ENCODE results near the gene PHF10. TPM values are rescaled to one million over a fixed set of nuclear protein-coding genes. Genes with fewer than 3 reads are reported as not detected.

PHF10 gene
- total RNA-seq, 3 donors from 2014 or later: 50.1 to 79.2 (median 61.6) TPM

- Histone ChIP-seq H3K9me3 (no peaks in the 10 kb centered on the region), H3K27me3 (no peaks in the 10 kb centered on the region), H3K36me3 (no peaks in the 10 kb centered on the region), H3K4me3 (no peak overlapping the region), H3K4me1 (peaks cover 0 to 3% of the 10 kb centered on the region in 2 donors), H3K27ac (no peak overlapping the region)
- no peak for DNase-seq (ENCODE audit: low spot score in 2 of 2)
- intact Hi-C loops (cut with DNase I; ENCODE audit: low total_unique reads): no loop called here
- TF ChIP-seq POLR2AphosphoS5 (IDR thresholded peaks at IDR 0.05): no peak
Observed at GRCh38 chr6:169726963-169727362, 2.7 kb upstream of the PHF10 start.

GRCh38 chr6:169726049-169726400 lies 1.7 kb upstream of the PHF10 start:
- Histone ChIP-seq H3K27me3 (no peaks in the 10 kb centered on the region), H3K9me3 (no peaks in the 10 kb centered on the region), H3K27ac (no peak overlapping the region), H3K4me3 (no peak overlapping the region), H3K36me3 (no peaks in the 10 kb centered on the region), H3K4me1 (peaks cover 0 to 9% of the 10 kb centered on the region in 2 donors)
- TF ChIP-seq POLR2A (IDR thresholded peaks at IDR 0.05) (no peak), POLR2AphosphoS5 (IDR thresholded peaks at IDR 0.05) (no peak), CTCF (IDR thresholded peaks at IDR 0.05) (no peak)
- DNase-seq (ENCODE audit: low spot score in 2 of 2): no peak
- intact Hi-C loops (cut with DNase I; ENCODE audit: low total_unique reads): no loop called here

DNA sequence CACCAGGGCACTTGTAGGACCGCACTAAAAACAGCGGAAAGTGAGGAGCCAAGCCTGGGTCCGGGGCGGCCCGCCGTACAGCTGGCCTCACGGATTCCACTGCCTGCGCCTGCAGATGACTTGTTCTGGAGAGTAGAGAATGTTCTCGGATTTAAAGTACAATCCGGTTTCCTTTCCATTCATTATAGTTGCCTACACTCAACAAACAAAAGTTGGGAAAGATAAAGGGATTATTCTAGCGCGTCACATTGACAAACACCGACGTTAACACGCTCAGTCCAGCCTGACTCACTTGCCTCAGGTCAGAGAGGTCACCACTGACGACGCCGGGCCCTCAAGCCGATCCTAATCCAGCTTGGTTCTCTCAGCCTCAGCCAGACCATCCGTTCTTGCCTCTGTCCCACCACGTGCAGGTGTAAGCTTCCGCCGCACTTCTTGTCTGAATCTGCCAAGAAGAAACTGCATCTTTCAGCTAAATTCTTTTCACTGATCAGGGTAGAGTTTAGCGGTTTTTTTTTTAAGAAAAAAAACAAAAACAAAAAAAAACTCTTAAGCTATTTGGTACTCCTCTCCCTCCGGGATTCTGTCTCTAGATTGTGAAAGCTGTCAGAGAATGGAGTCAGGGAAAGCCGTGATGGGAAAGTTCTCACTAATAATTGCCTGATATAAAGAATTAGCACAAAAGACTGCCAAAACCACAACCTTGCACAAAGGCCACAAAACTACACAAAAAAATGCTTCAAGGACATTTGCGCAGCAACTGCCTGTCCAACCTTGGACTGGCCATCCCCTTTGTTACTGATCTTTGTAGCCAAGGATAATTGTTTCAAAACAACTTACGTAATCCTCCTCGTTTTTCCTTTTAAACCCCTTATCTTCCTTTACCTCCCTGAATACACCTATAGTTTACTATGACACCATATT lies 1.1 kb upstream of the PHF10 start:
- H3K27ac ChIP-seq: peak overlapping the region; percentile 92 to 100
- no peaks in the 10 kb centered on the region for H3K9me3 ChIP-seq
- peak in 1 of 2 donors; percentile 25 for DNase-seq (ENCODE audit: low spot score in 2 of 2)
- TF ChIP-seq POLR2AphosphoS5 (IDR thresholded peaks at IDR 0.05): peak in 1 of 3 donors; percentile 5
- no peak for TF ChIP-seq CTCF (IDR thresholded peaks at IDR 0.05)
- no peaks in the 10 kb centered on the region for H3K36me3 ChIP-seq
- peaks cover 0 to 9% of the 10 kb centered on the region in 2 donors for H3K4me1 ChIP-seq
- H3K4me3 ChIP-seq: peak overlapping the region; percentile 72 to 91 (median 77)
- intact Hi-C loops (cut with DNase I; ENCODE audit: low total_unique reads): no loop called here
- no peaks in the 10 kb centered on the region for H3K27me3 ChIP-seq

GRCh38 chr6:169723991-169724493 lies 258 bp downstream of the PHF10 start:
- TF ChIP-seq CTCF (IDR thresholded peaks at IDR 0.05): no peak
- no peak for TF ChIP-seq POLR2A (IDR thresholded peaks at IDR 0.05)
- TF ChIP-seq POLR2AphosphoS5 (IDR thresholded peaks at IDR 0.05): no peak
- Histone ChIP-seq H3K4me3 (peak overlapping the region; percentile 72 to 91 (median 77)), H3K36me3 (no peaks in the 10 kb centered on the region), H3K4me1 (peaks cover 0 to 9% of the 10 kb centered on the region in 2 donors), H3K27ac (peak overlapping the region; percentile 92 to 100), H3K27me3 (no peaks in the 10 kb centered on the region), H3K9me3 (no peaks in the 10 kb centered on the region)
- no peak for DNase-seq (ENCODE audit: low spot score in 2 of 2)
- intact Hi-C loops (cut with DNase I; ENCODE audit: low total_unique reads): no loop called here

GRCh38 chr6:169723200-169723909 lies 945 bp downstream of the PHF10 start:
- H3K27me3 ChIP-seq: no peaks in the 10 kb centered on the region
- H3K4me1 ChIP-seq: peaks cover 0 to 9% of the 10 kb centered on the region in 2 donors
- intact Hi-C loops (cut with DNase I; ENCODE audit: low total_unique reads): no loop called here
- no peaks in the 10 kb centered on the region for H3K9me3 ChIP-seq
- peak in 2 of 3 donors; percentile 40 to 74 for TF ChIP-seq POLR2AphosphoS5 (IDR thresholded peaks at IDR 0.05)
- TF ChIP-seq POLR2A (IDR thresholded peaks at IDR 0.05): no peak
- no peak for TF ChIP-seq CTCF (IDR thresholded peaks at IDR 0.05)
- H3K27ac ChIP-seq: peak overlapping the region; percentile 95 to 98
- DNase-seq (ENCODE audit: low spot score in 2 of 2): peak; percentile 80
- peak overlapping the region; percentile 48 to 91 (median 77) for H3K4me3 ChIP-seq
- no peaks in the 10 kb centered on the region for H3K36me3 ChIP-seq

Measured in breast epithelium (tissue), 4 donors.